Measurements from ENCODE around the gene GPR87. TPM values are rescaled to one million over a fixed set of nuclear protein-coding genes. Genes with fewer than 3 reads are reported as not detected.

Gene GPR87
- total RNA-seq, 1 experiment from 2014 or later = 13.3 TPM

- H3K9ac ChIP-seq (ENCODE audit: low read length) = no peak overlapping the region
- ATAC-seq (no peak), DNase-seq (no peak)
- H3K79me2 ChIP-seq (ENCODE audit: low read length) = no peaks in the 10 kb centered on the region
- TF ChIP-seq EZH2phosphoT487 (IDR thresholded peaks at IDR 0.05; ENCODE audit: borderline replicate concordance, low read length) (no peak), CTCF (conservative IDR thresholded peaks at IDR 0.05; ENCODE audit: low read depth, low read length) (no peak), EZH2 (IDR thresholded peaks at IDR 0.05; ENCODE audit: low read length, unreplicated experiment) (no peak)
- H3K36me3 ChIP-seq (ENCODE audit: low read depth, low read length) = no peaks in the 10 kb centered on the region
- no peak overlapping the region for H3K4me2 ChIP-seq (ENCODE audit: low read length)
- H3F3A ChIP-seq (ENCODE audit: low read length, unreplicated experiment) = peaks cover 6% of the 10 kb centered on the region
- peaks cover 47% of the 10 kb centered on the region for H3K4me1 ChIP-seq (ENCODE audit: insufficient read depth, low read length)
- intact Hi-C loops (cut with micrococcal nuclease) = no loop called here
- H3K4me3 ChIP-seq (ENCODE audit: low read length) = no peak overlapping the region
- no peaks in the 10 kb centered on the region for H3K9me2 ChIP-seq (replicated peaks; ENCODE audit: low read length)
- POLR2A ChIA-PET (ENCODE audit: unreplicated experiment) = no interaction called here
- H3K27me3 ChIP-seq (ENCODE audit: low read length) = no peaks in the 10 kb centered on the region
- no peaks in the 10 kb centered on the region for H3K9me3 ChIP-seq (ENCODE audit: low read length)
- H2AFZ ChIP-seq (ENCODE audit: low read length) = no peak overlapping the region
- H3K27ac ChIP-seq (ENCODE audit: low read length) = no peak overlapping the region
- H4K20me1 ChIP-seq (ENCODE audit: low read length) = no peaks in the 10 kb centered on the region
- no TSS peak for BruUV-seq (replicated peaks)
- CTCF ChIA-PET = no interaction called here
Observed at GRCh38 chr3:151322511-151322910, 5.9 kb upstream of the GPR87 start.

- ATAC-seq (no peak), DNase-seq (no peak)
- Histone ChIP-seq H3K79me2 (ENCODE audit: low read length) (peaks cover 1% of the 10 kb centered on the region), H3K9me2 (replicated peaks; ENCODE audit: low read length) (no peaks in the 10 kb centered on the region), H3K9me3 (ENCODE audit: low read length) (no peaks in the 10 kb centered on the region), H3K27ac (ENCODE audit: low read length) (no peak overlapping the region), H3K9ac (ENCODE audit: low read length) (no peak overlapping the region), H4K20me1 (ENCODE audit: low read length) (no peaks in the 10 kb centered on the region), H3K4me3 (ENCODE audit: low read length) (no peak overlapping the region), H3K36me3 (ENCODE audit: low read depth, low read length) (no peaks in the 10 kb centered on the region), H3K4me1 (ENCODE audit: insufficient read depth, low read length) (peaks cover 51% of the 10 kb centered on the region), H3K4me2 (ENCODE audit: low read length) (no peak overlapping the region), H2AFZ (ENCODE audit: low read length) (no peak overlapping the region), H3K27me3 (ENCODE audit: low read length) (no peaks in the 10 kb centered on the region), H3F3A (ENCODE audit: low read length, unreplicated experiment) (peaks cover 6% of the 10 kb centered on the region)
- BruUV-seq (replicated peaks) = no TSS peak
- TF ChIP-seq EZH2 (IDR thresholded peaks at IDR 0.05; ENCODE audit: low read length, unreplicated experiment) = no peak
- TF ChIP-seq CTCF (conservative IDR thresholded peaks at IDR 0.05; ENCODE audit: low read depth, low read length) = no peak
- no peak for TF ChIP-seq EZH2phosphoT487 (IDR thresholded peaks at IDR 0.05; ENCODE audit: borderline replicate concordance, low read length)
- POLR2A ChIA-PET (ENCODE audit: unreplicated experiment) = no interaction called here
- intact Hi-C loops (cut with micrococcal nuclease) = no loop called here
- CTCF ChIA-PET = no interaction called here
Observed at GRCh38 chr3:151321526-151321925, 4.9 kb upstream of the GPR87 start.

- intact Hi-C loops (cut with micrococcal nuclease) = no loop called here
Observed at GRCh38 chr3:151320131-151320530, 3.5 kb upstream of the GPR87 start.

More at GRCh38 chr3:151320131-151320530, 3.5 kb upstream of the GPR87 start:
- Histone ChIP-seq H3K79me2 (ENCODE audit: low read length) (peaks cover 15% of the 10 kb centered on the region), H3K9me3 (ENCODE audit: low read length) (no peaks in the 10 kb centered on the region), H3K9me2 (replicated peaks; ENCODE audit: low read length) (no peaks in the 10 kb centered on the region), H3K27ac (ENCODE audit: low read length) (peak overlapping the region; percentile 70), H3F3A (ENCODE audit: low read length, unreplicated experiment) (peaks cover 6% of the 10 kb centered on the region), H3K4me2 (ENCODE audit: low read length) (peak overlapping the region; percentile 71), H3K9ac (ENCODE audit: low read length) (0 out of 2 replicates have a peak overlapping the region, but pooled peaks have one; percentile 6), H3K4me1 (ENCODE audit: insufficient read depth, low read length) (peaks cover 65% of the 10 kb centered on the region), H2AFZ (ENCODE audit: low read length) (peak overlapping the region; percentile 9), H3K4me3 (ENCODE audit: low read length) (peak overlapping the region; percentile 15), H3K36me3 (ENCODE audit: low read depth, low read length) (no peaks in the 10 kb centered on the region), H3K27me3 (ENCODE audit: low read length) (no peaks in the 10 kb centered on the region), H4K20me1 (ENCODE audit: low read length) (no peaks in the 10 kb centered on the region)
- BruUV-seq (replicated peaks) = no TSS peak
- ChIA-PET CTCF (interaction anchor here (0.6 kb wide), 1 partner anchor 27 kb away, joined by 19 read pairs; no protein-coding TSS in a partner anchor), POLR2A (ENCODE audit: unreplicated experiment) (no interaction called here)
- DNase-seq = no peak
- no peak for ATAC-seq
- TF ChIP-seq CTCF (conservative IDR thresholded peaks at IDR 0.05; ENCODE audit: low read depth, low read length) (no peak), EZH2phosphoT487 (IDR thresholded peaks at IDR 0.05; ENCODE audit: borderline replicate concordance, low read length) (no peak), EZH2 (IDR thresholded peaks at IDR 0.05; ENCODE audit: low read length, unreplicated experiment) (no peak)
